Measurements from ENCODE around the gene NDUFC1. TPM values are rescaled to one million over a fixed set of nuclear protein-coding genes. Genes with fewer than 3 reads are reported as not detected.

Gene NDUFC1
- total and polyA plus RNA-seq, 2 of the 4 experiments (the other 2 are of a cell fraction) = 25.1 to 65.1 TPM

GRCh38 chr4:139300431-139301112, 1.7 kb downstream of the NDUFC1 start:
- in situ Hi-C loops (cut with MboI; ENCODE audit: low sequenced_read_pairs) = no loop called here
- Histone ChIP-seq H2BK5ac (ENCODE audit: low read depth, low read length, poor library complexity, severe bottlenecking) (peak overlapping the region; percentile 91), H3K56ac (ENCODE audit: extremely low read depth, insufficient read depth, low read length) (peak overlapping the region; percentile 93), H2AK5ac (ENCODE audit: low read depth, low read length) (peak overlapping the region; percentile 81), H3K9me3 (ENCODE audit: control insufficient read depth, insufficient read depth, low read length) (no peaks in the 10 kb centered on the region), H3K14ac (replicated peaks; ENCODE audit: low read depth, low read length) (peak overlapping the region; percentile 90), H2BK15ac (ENCODE audit: low read depth, low read length) (peak overlapping the region; percentile 25; the same call in 2 of the 3 replicates), H3K4me2 (ENCODE audit: low read depth, low read length) (peak overlapping the region; percentile 86), H4K8ac (ENCODE audit: low read depth in 2 of 2, low read length in 2 of 2) (peak overlapping the region; percentile 66 to 91), H3K79me1 (ENCODE audit: low read depth in 1 of 2, low read length in 2 of 2) (peaks cover 10 to 35% of the 10 kb centered on the region in 2 experiments; a peak in 3 of 4 replicates), H3K23ac (ENCODE audit: low read depth, low read length) (peak overlapping the region; percentile 95), H3K4me1 (ENCODE audit: control insufficient read depth, insufficient read depth, low read length) (peaks cover 6% of the 10 kb centered on the region), H3K4ac (ENCODE audit: low read depth, low read length) (peak overlapping the region; percentile 91), H3K9me1 (ENCODE audit: insufficient read depth, low read length) (0 out of 2 replicates have a peak, but pooled peaks cover 2% of the 10 kb centered on the region), H2BK20ac (ENCODE audit: low read depth, low read length) (peak overlapping the region; percentile 35; the same call in 1 of the 2 replicates), H2AFZ (replicated peaks; ENCODE audit: low read length, poor library complexity) (peak overlapping the region; percentile 95), H3K4me3 (ENCODE audit: insufficient read depth, low read depth, low read length) (peak overlapping the region; percentile 75), H4K91ac (ENCODE audit: insufficient read depth, low read depth, low read length) (peak overlapping the region; percentile 59), H3K36me3 (ENCODE audit: control insufficient read depth, insufficient read depth, low read length) (0 out of 2 replicates have a peak, but pooled peaks cover 1% of the 10 kb centered on the region), H2AK9ac (replicated peaks; ENCODE audit: low read depth, low read length, poor library complexity) (peak overlapping the region; percentile 56), H3K27me3 (ENCODE audit: control insufficient read depth, insufficient read depth, low read length) (no peaks in the 10 kb centered on the region), H3K9ac (ENCODE audit: low read depth, low read length) (peak overlapping the region; percentile 89), H4K20me1 (ENCODE audit: insufficient read depth, low read length) (peaks cover 32% of the 10 kb centered on the region), H2BK120ac (ENCODE audit: low read depth, low read length) (peak overlapping the region; percentile 70), H4K5ac (ENCODE audit: low read depth, low read length) (peak overlapping the region; percentile 67), H3K18ac (ENCODE audit: low read depth, low read length) (peak overlapping the region; percentile 82), H3K27ac (ENCODE audit: insufficient read depth, low read length) (peak overlapping the region; percentile 70)
- dilution Hi-C loops (cut with HindIII; ENCODE audit: low sequenced_read_pairs, unreplicated experiment) = no loop called here
- CTCF ChIA-PET = interaction anchor here (0.7 to 1.6 kb wide), 4 partner anchors 16 to 100 kb away, joined by 3 to 4 read pairs (median 3); no protein-coding TSS in a partner anchor
- DNase-seq (peak; percentile 72), ATAC-seq (ENCODE audit: low read depth) (peak; percentile 10)
- TF ChIP-seq, protein P1, sequence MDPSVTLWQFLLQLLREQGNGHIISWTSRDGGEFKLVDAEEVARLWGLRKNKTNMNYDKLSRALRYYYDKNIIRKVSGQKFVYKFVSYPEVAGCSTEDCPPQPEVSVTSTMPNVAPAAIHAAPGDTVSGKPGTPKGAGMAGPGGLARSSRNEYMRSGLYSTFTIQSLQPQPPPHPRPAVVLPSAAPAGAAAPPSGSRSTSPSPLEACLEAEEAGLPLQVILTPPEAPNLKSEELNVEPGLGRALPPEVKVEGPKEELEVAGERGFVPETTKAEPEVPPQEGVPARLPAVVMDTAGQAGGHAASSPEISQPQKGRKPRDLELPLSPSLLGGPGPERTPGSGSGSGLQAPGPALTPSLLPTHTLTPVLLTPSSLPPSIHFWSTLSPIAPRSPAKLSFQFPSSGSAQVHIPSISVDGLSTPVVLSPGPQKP (IDR thresholded peaks at IDR 0.05; ENCODE audit: borderline replicate concordance, low read depth, low read length) = no peak
- TF ChIP-seq CEBPB (IDR thresholded peaks at IDR 0.05; ENCODE audit: low read depth, low read length) = peak; percentile 21; the same call in 1 of the 2 replicates
- 1% methylated on average over 10 of the region's 16 CpGs; no CpG with 5 or more reads in 1 of the 2 experiments for WGBS, 2 experiments (ENCODE audit: extremely low coverage in 2 of 2, insufficient read length in 1 of 2)
- intact Hi-C loops (cut with micrococcal nuclease) = loop anchor here (5.0 kb wide), 1 partner anchor 218 kb away; no protein-coding TSS in a partner anchor
- TSS peak; percentile 51 for BruUV-seq (replicated peaks)
- POLR2A ChIA-PET (ENCODE audit: unreplicated experiment) = interaction anchor here (0.9 kb wide), 1 partner anchor 11 kb away, joined by 3 read pairs; no protein-coding TSS in a partner anchor

All from IMR-90 (cell line).